Fibroblast of lung (primary cell): ENCODE results near the gene ISLR2. TPM values are rescaled to one million over a fixed set of nuclear protein-coding genes. Genes with fewer than 3 reads are reported as not detected.
"Not testable (repeated sequence)": the region's sequence is repeated elsewhere in the genome, so short reads cannot be mapped to it uniquely, and the experiment has no call there.

Experiments
- DNase-seq, 2 donors: peaks; one replicate each; pipeline versions ENCODE4 v3.0.0 to v3.0.0-alpha.2; 2010; ENCODE audit warnings: low read depth in 2 of 2
- H2AFZ ChIP-seq: 2 replicates; pipeline ENCODE4 v1.5.1; 2012; ENCODE audit warnings: low read length, control low read depth, inconsistent platforms
- H3K27ac ChIP-seq: 2 replicates; pipeline ENCODE4 v1.5.1; 2011; ENCODE audit warnings: low read length, control low read depth; ENCODE audit not compliant: insufficient read depth
- H3K27me3 ChIP-seq: 2 replicates; pipeline ENCODE4 v1.5.1; 2011; ENCODE audit warnings: mild to moderate bottlenecking, low read length; ENCODE audit not compliant: control insufficient read depth, insufficient read depth
- H3K36me3 ChIP-seq: 2 replicates; pipeline ENCODE4 v1.5.1; 2011; ENCODE audit warnings: low read length; ENCODE audit not compliant: control insufficient read depth, insufficient read depth
- H3K4me1 ChIP-seq: 2 replicates; pipeline ENCODE4 v1.5.1; 2011; ENCODE audit warnings: low read length; ENCODE audit not compliant: control insufficient read depth, insufficient read depth; ENCODE audit errors: extremely low read depth
- H3K4me2 ChIP-seq: 2 replicates; pipeline ENCODE4 v1.5.1; 2011; ENCODE audit warnings: low read length, control low read depth; ENCODE audit not compliant: insufficient read depth; ENCODE audit errors: extremely low read depth
- H3K4me3 ChIP-seq, 4 experiments: fragments of 200-600 bp in 1 of 4; sonication (generic) in 1 of 4; replicated peaks in 1 of 4; 2 replicates each; pipeline ENCODE4 v1.5.1; 2011 to 2016; ENCODE audit warnings: low read length in 4 of 4, low read depth in 3 of 4, mild to moderate bottlenecking in 3 of 4, control low read depth in 2 of 4, inconsistent platforms in 1 of 4, mixed read lengths in 1 of 4; ENCODE audit not compliant: insufficient read depth in 1 of 4; ENCODE audit errors: control extremely low read depth in 1 of 4
- H3K79me2 ChIP-seq: 2 replicates; pipeline ENCODE4 v1.5.1; 2012; ENCODE audit warnings: mild to moderate bottlenecking, low read length, inconsistent platforms; ENCODE audit not compliant: control insufficient read depth, insufficient read depth
- H3K9ac ChIP-seq: 2 replicates; pipeline ENCODE4 v1.5.1; 2011; ENCODE audit warnings: mild to moderate bottlenecking, low read length, control low read depth; ENCODE audit not compliant: insufficient read depth
- H3K9me3 ChIP-seq: 2 replicates; pipeline ENCODE4 v1.5.1; 2012; ENCODE audit warnings: low read depth, low read length; ENCODE audit not compliant: control insufficient read depth, insufficient read depth
- H4K20me1 ChIP-seq: 2 replicates; pipeline ENCODE4 v1.5.1; 2011; ENCODE audit warnings: low read length; ENCODE audit not compliant: control insufficient read depth, insufficient read depth; ENCODE audit errors: extremely low read depth
- CTCF ChIP-seq, 2 donors: IDR thresholded peaks in 1 of 2; conservative IDR thresholded peaks in 1 of 2; 1 replicate in 1 of 2; 2 replicates in 1 of 2; pipeline ENCODE4 v1.5.1; 2011 to 2012; ENCODE audit warnings: low read length in 2 of 2, control low read depth in 1 of 2, inconsistent platforms in 1 of 2, low read depth in 1 of 2, mild to moderate bottlenecking in 1 of 2
- EZH2 ChIP-seq: IDR thresholded peaks from 2 replicates; pipeline ENCODE4 v1.5.1; 2012; ENCODE audit warnings: low read length, control low read depth, mild to moderate bottlenecking; ENCODE audit errors: missing control alignments
- polyA plus RNA-seq, 2 donors: library from polyadenylated mRNA; depleted of rRNA in 1 of 2; stranded (reverse) in 1 of 2; unstranded in 1 of 2; fragments of >200 nt; gene quantifications; 2 replicates each; pipeline ENCODE4 v1.2.1, GENCODE V29; 2011 to 2012; ENCODE audit warnings: missing spikeins in 1 of 2
- total RNA-seq: library from RNA; depleted of rRNA; stranded (reverse); fragments of >200 nt; gene quantifications from 2 replicates; pipeline ENCODE4 v1.2.1, GENCODE V29; 2014

ISLR2 gene
- total and polyA plus RNA-seq, 2 donors (not counting 1 experiment from before 2014, with no cell fraction given) = not detected

- peaks cover 19% of the 10 kb centered on the region for H3K27me3 ChIP-seq
- DNase-seq = no peak
These were observed 28.7 kb downstream of the ISLR2 start for GRCh38 chr15:74158855-74159650.

GRCh38 chr15:74159773-74160172 is 29.4 kb downstream of the ISLR2 start:
- Histone ChIP-seq H2AFZ (no peak overlapping the region), H3K4me3 (no peak overlapping the region), H3K79me2 (no peaks in the 10 kb centered on the region), H3K4me1 (no peaks in the 10 kb centered on the region), H3K4me2 (no peak overlapping the region), H3K27ac (no peak overlapping the region), H3K36me3 (no peaks in the 10 kb centered on the region), H3K27me3 (peaks cover 18% of the 10 kb centered on the region), H3K9me3 (no peaks in the 10 kb centered on the region), H3K9ac (no peak overlapping the region), H4K20me1 (no peaks in the 10 kb centered on the region)
- TF ChIP-seq CTCF (conservative IDR thresholded peaks at IDR 0.05 in 1 of 2, IDR thresholded peaks at IDR 0.05 in 1 of 2; ENCODE audit: low read depth in 1 of 2, low read length in 2 of 2) (no peak), EZH2 (no peak)
- no peak for DNase-seq

More at GRCh38 chr15:74158855-74159650, 28.7 kb downstream of the ISLR2 start:
- Histone ChIP-seq H2AFZ (no peak overlapping the region), H3K27ac (no peak overlapping the region), H3K36me3 (no peaks in the 10 kb centered on the region), H3K79me2 (no peaks in the 10 kb centered on the region), H3K4me1 (no peaks in the 10 kb centered on the region), H3K4me2 (no peak overlapping the region), H4K20me1 (no peaks in the 10 kb centered on the region), H3K9me3 (no peaks in the 10 kb centered on the region), H3K9ac (no peak overlapping the region), H3K4me3 (no peak overlapping the region)
- TF ChIP-seq CTCF (conservative IDR thresholded peaks at IDR 0.05 in 1 of 2, IDR thresholded peaks at IDR 0.05 in 1 of 2; ENCODE audit: low read depth in 1 of 2, low read length in 2 of 2) = no peak
- TF ChIP-seq EZH2 = no peak

GRCh38 chr15:74160390-74160789 is 30.0 kb downstream of the ISLR2 start:
- H3K4me2 ChIP-seq, H3K79me2 ChIP-seq: not testable (repeated sequence)

GRCh38 chr15:74162195-74162536 is 31.8 kb downstream of the ISLR2 start:
- H4K20me1 ChIP-seq, H3K9me3 ChIP-seq, H3K4me3 ChIP-seq, H3K36me3 ChIP-seq, H3K27ac ChIP-seq, H3K9ac ChIP-seq, H3K27me3 ChIP-seq, H2AFZ ChIP-seq, DNase-seq, H3K79me2 ChIP-seq, H3K4me2 ChIP-seq, H3K4me1 ChIP-seq: not testable (repeated sequence)

More at GRCh38 chr15:74160390-74160789, 30.0 kb downstream of the ISLR2 start:
- not testable (repeated sequence) for H3K36me3 ChIP-seq, H3K4me1 ChIP-seq, H3K4me3 ChIP-seq, H3K9ac ChIP-seq, DNase-seq, H2AFZ ChIP-seq, H4K20me1 ChIP-seq, H3K9me3 ChIP-seq, H3K27ac ChIP-seq
- H3K27me3 ChIP-seq = peaks cover 14% of the 10 kb centered on the region
